ENCODE data around the gene PSMA6.
"Not testable (repeated sequence)": the region's sequence is repeated elsewhere in the genome, so short reads cannot be mapped to it uniquely, and the experiment has no call there.

The PSMA6 gene

GRCh38 chr14:35292770-35293561, 784 bp downstream of the PSMA6 start:
- DNase-seq (ENCODE audit: low spot score): no peak
- Mint-ChIP-seq H3K4me3 (peak overlapping the region; percentile 97), H3K4me1 (ENCODE audit: low read depth) (peaks cover 29% of the 10 kb centered on the region), H3K27ac (peak overlapping the region; percentile 91), H3K27me3 (ENCODE audit: low read depth) (no peaks in the 10 kb centered on the region), H3K36me3 (ENCODE audit: low read depth) (peaks cover 30% of the 10 kb centered on the region), H3K9me3 (no peaks in the 10 kb centered on the region)

DNA sequence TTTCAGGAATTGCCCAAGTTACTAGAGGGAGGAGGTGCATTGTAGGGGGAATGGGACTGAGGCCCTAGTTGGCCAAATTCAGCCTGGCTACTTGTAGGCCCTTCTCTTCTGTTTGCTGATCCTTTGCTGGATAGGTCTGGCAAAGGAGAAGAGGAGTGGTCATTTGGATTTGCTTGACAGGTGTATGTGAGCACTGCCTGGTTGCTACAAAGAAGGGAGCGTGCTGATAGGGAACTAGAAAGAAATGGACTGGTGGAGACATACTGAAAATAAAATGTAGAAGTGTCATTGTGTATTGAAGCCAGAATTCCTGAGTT, 3.6 kb downstream of the PSMA6 start:
- Mint-ChIP-seq H3K36me3 (ENCODE audit: low read depth) (peaks cover 32% of the 10 kb centered on the region), H3K27ac (peak overlapping the region; percentile 22), H3K4me3 (peak overlapping the region; percentile 39), H3K9me3 (no peaks in the 10 kb centered on the region), H3K4me1 (ENCODE audit: low read depth) (peaks cover 42% of the 10 kb centered on the region), H3K27me3 (ENCODE audit: low read depth) (no peaks in the 10 kb centered on the region)
- DNase-seq (ENCODE audit: low spot score): no peak

- Mint-ChIP-seq H3K4me1 (ENCODE audit: low read depth) (peaks cover 48% of the 10 kb centered on the region), H3K36me3 (ENCODE audit: low read depth) (peaks cover 36% of the 10 kb centered on the region), H3K9me3 (no peaks in the 10 kb centered on the region), H3K27ac (no peak overlapping the region), H3K27me3 (ENCODE audit: low read depth) (no peaks in the 10 kb centered on the region), H3K4me3 (no peak overlapping the region)
- DNase-seq (ENCODE audit: low spot score): no peak
Measured at GRCh38 chr14:35296545-35296944, 4.4 kb downstream of the PSMA6 start.

DNA sequence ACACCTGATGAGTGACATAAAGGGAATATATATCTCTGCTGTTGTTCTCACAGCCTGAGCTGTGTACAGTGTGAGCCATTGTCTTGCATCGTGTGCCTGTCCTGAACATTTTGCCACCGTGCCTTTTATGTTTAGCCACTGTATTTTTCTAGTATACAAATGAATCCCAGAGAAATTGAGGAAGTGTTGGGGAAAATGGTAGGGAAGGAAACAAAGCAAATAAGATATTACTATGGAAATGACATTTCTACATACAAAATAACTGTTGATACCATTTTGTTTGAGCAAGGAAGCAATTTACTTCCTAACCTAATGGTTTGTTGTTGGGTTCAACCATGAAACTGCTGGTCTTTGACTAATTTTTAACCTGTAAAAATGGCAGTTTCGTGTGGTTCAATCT, 5.5 kb downstream of the PSMA6 start:
- peaks cover 40% of the 10 kb centered on the region for H3K36me3 Mint-ChIP-seq (ENCODE audit: low read depth)
- H3K4me3 Mint-ChIP-seq: no peak overlapping the region
- peaks cover 59% of the 10 kb centered on the region for H3K4me1 Mint-ChIP-seq (ENCODE audit: low read depth)
- no peaks in the 10 kb centered on the region for H3K9me3 Mint-ChIP-seq
- no peaks in the 10 kb centered on the region for H3K27me3 Mint-ChIP-seq (ENCODE audit: low read depth)
- no peak overlapping the region for H3K27ac Mint-ChIP-seq
- no peak for DNase-seq (ENCODE audit: low spot score)

DNA sequence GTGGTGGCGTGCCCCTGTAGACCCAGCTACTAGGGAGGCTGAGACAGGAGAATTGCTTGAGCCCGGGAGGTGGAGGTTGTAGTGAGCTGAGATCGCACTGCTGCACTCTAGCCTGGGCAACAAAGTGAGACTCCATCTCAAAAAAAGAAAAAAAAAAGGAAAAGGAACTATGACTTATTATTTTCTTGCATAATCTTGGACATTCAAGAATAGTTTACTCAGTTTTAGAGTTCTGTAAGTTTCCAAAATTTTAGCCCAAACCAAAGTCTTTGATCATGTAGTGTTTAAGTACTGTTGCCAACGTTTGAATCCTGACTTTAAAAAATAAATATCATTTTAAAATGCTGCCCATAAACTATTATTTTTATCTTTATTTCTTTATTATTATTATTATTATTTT, 6.2 kb downstream of the PSMA6 start:
- DNase-seq (ENCODE audit: low spot score): no peak
- Mint-ChIP-seq H3K4me1 (ENCODE audit: low read depth) (peaks cover 63% of the 10 kb centered on the region), H3K4me3 (no peak overlapping the region)

GRCh38 chr14:35299708-35300107, 7.5 kb downstream of the PSMA6 start:
- H3K27me3 Mint-ChIP-seq (ENCODE audit: low read depth): no peaks in the 10 kb centered on the region
- H3K36me3 Mint-ChIP-seq (ENCODE audit: low read depth): peaks cover 38% of the 10 kb centered on the region
- H3K9me3 Mint-ChIP-seq: no peaks in the 10 kb centered on the region
- DNase-seq (ENCODE audit: low spot score): no peak
- peak overlapping the region; percentile 2 for H3K4me3 Mint-ChIP-seq
- peaks cover 58% of the 10 kb centered on the region for H3K4me1 Mint-ChIP-seq (ENCODE audit: low read depth)
- peak overlapping the region; percentile 37 for H3K27ac Mint-ChIP-seq

More for the DNA sequence above, 6.2 kb downstream of the PSMA6 start:
- Mint-ChIP-seq H3K9me3 (no peaks in the 10 kb centered on the region), H3K36me3 (ENCODE audit: low read depth) (peaks cover 45% of the 10 kb centered on the region), H3K27me3 (ENCODE audit: low read depth) (no peaks in the 10 kb centered on the region), H3K27ac (no peak overlapping the region)

- Mint-ChIP-seq H3K4me3 (no peak overlapping the region), H3K27ac (peak overlapping the region; percentile 54), H3K36me3 (ENCODE audit: low read depth) (peaks cover 34% of the 10 kb centered on the region), H3K27me3 (ENCODE audit: low read depth) (no peaks in the 10 kb centered on the region), H3K4me1 (ENCODE audit: low read depth) (peaks cover 56% of the 10 kb centered on the region), H3K9me3 (no peaks in the 10 kb centered on the region)
- DNase-seq (ENCODE audit: low spot score): no peak
Measured at GRCh38 chr14:35300228-35300627, 8.0 kb downstream of the PSMA6 start.

- not testable (repeated sequence) for DNase-seq (ENCODE audit: low spot score); H3K27me3 Mint-ChIP-seq (ENCODE audit: low read depth); H3K9me3 Mint-ChIP-seq
- H3K36me3 Mint-ChIP-seq (ENCODE audit: low read depth): peaks cover 36% of the 10 kb centered on the region
- H3K27ac Mint-ChIP-seq: peak overlapping the region; percentile 62
- peaks cover 49% of the 10 kb centered on the region for H3K4me1 Mint-ChIP-seq (ENCODE audit: low read depth)
- peak overlapping the region; percentile 14 for H3K4me3 Mint-ChIP-seq
Measured at GRCh38 chr14:35301334-35301733, 9.2 kb downstream of the PSMA6 start.

- Mint-ChIP-seq H3K36me3 (ENCODE audit: low read depth) (peaks cover 33% of the 10 kb centered on the region), H3K9me3 (no peaks in the 10 kb centered on the region), H3K27me3 (ENCODE audit: low read depth) (no peaks in the 10 kb centered on the region), H3K27ac (peak overlapping the region; percentile 68), H3K4me3 (peak overlapping the region; percentile 41), H3K4me1 (ENCODE audit: low read depth) (peaks cover 45% of the 10 kb centered on the region)
- no peak for DNase-seq (ENCODE audit: low spot score)
Measured at GRCh38 chr14:35301735-35302528, 9.8 kb downstream of the PSMA6 start.

GRCh38 chr14:35303149-35303935, 11.2 kb downstream of the PSMA6 start:
- Mint-ChIP-seq H3K27ac (peak overlapping the region; percentile 0), H3K27me3 (ENCODE audit: low read depth) (no peaks in the 10 kb centered on the region), H3K4me1 (ENCODE audit: low read depth) (peaks cover 39% of the 10 kb centered on the region), H3K9me3 (no peaks in the 10 kb centered on the region), H3K36me3 (ENCODE audit: low read depth) (peaks cover 31% of the 10 kb centered on the region), H3K4me3 (no peak overlapping the region)
- no peak for DNase-seq (ENCODE audit: low spot score)

- Mint-ChIP-seq H3K9me3 (no peaks in the 10 kb centered on the region), H3K27me3 (ENCODE audit: low read depth) (no peaks in the 10 kb centered on the region), H3K4me3 (no peak overlapping the region), H3K27ac (no peak overlapping the region), H3K4me1 (ENCODE audit: low read depth) (peaks cover 32% of the 10 kb centered on the region), H3K36me3 (ENCODE audit: low read depth) (peaks cover 40% of the 10 kb centered on the region)
- DNase-seq (ENCODE audit: low spot score): no peak
Measured at GRCh38 chr14:35304812-35305462, 12.8 kb downstream of the PSMA6 start.

GRCh38 chr14:35305633-35306032, 13.5 kb downstream of the PSMA6 start:
- H3K27ac Mint-ChIP-seq: no peak overlapping the region

DNA sequence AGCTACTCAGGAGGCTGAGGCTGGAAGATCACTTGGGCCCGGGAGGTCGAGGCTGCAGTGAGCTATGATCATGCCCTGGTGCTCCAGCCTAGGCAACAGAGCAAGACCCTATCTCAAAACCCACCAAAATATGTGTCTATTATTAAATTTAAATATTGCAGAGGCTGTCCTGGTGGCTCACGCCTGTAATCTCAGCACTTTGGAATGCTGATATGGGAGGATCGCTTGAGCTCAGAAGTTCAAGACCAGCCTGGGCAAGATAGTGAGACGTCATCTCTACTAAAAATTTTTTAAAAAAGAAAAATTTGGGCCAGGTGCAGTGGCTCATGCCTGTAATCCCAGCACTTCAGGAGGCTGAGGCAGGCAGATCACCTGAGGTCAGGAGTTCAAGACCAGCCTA, 13.9 kb downstream of the PSMA6 start:
- H3K4me3 Mint-ChIP-seq: no peak overlapping the region
- peaks cover 42% of the 10 kb centered on the region for H3K36me3 Mint-ChIP-seq (ENCODE audit: low read depth)
- H3K27me3 Mint-ChIP-seq (ENCODE audit: low read depth): no peaks in the 10 kb centered on the region
- DNase-seq (ENCODE audit: low spot score): no peak
- no peak overlapping the region for H3K27ac Mint-ChIP-seq
- H3K9me3 Mint-ChIP-seq: no peaks in the 10 kb centered on the region
- H3K4me1 Mint-ChIP-seq (ENCODE audit: low read depth): peaks cover 22% of the 10 kb centered on the region

More at GRCh38 chr14:35305633-35306032, 13.5 kb downstream of the PSMA6 start:
- Mint-ChIP-seq H3K36me3 (ENCODE audit: low read depth) (peaks cover 43% of the 10 kb centered on the region), H3K4me3 (no peak overlapping the region), H3K27me3 (ENCODE audit: low read depth) (no peaks in the 10 kb centered on the region), H3K9me3 (no peaks in the 10 kb centered on the region), H3K4me1 (ENCODE audit: low read depth) (peaks cover 26% of the 10 kb centered on the region)
- DNase-seq (ENCODE audit: low spot score): no peak
